Loucy (cell line): ENCODE results near the gene BHMT.

Experiments
- EZH2phosphoT487 ChIP-seq: fragments of 200-600 bp; IDR thresholded peaks from 2 replicates; pipeline ENCODE4 v1.6.1; 2018; ENCODE audit warnings: antibody characterized with exemption, mild to moderate bottlenecking, moderate library complexity, borderline replicate concordance
- TF ChIP-seq, protein P1 (sequence below): fragments of 200-600 bp; sonication (generic); conservative IDR thresholded peaks from 2 replicates; pipeline ENCODE4 v1.5.1; 2014; ENCODE audit warnings: mild to moderate bottlenecking, antibody characterized with exemption, low read length

DNA sequence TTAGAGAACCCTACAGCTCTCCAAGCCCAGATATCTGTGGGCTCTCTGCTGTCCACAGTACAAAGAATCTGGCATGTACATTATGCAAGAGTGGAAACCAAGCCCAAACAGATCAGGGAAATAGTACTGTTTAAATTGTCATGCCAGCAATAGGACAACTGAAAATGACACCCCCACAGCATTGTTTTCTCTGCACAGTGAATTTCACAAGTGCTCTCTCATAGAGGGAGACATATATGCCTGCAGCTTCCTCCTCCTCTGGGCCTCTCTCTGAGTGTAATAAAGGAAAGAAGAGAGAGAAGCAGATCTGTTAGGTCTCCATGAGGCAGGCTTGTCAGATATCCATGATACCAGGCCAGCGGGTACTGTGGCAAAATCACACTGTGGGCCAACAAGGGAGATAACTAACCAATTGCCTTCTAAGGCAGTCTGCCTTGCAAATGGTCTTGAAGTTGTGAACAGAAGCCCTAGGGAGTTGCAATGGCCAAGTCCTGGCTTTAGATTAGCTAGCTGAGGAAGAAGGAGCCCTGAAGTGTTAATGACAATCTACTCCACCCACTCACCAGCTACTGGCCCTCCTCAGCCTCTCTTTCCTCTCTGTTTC is 69.9 kb downstream of the BHMT start:
- TF ChIP-seq, protein P1, sequence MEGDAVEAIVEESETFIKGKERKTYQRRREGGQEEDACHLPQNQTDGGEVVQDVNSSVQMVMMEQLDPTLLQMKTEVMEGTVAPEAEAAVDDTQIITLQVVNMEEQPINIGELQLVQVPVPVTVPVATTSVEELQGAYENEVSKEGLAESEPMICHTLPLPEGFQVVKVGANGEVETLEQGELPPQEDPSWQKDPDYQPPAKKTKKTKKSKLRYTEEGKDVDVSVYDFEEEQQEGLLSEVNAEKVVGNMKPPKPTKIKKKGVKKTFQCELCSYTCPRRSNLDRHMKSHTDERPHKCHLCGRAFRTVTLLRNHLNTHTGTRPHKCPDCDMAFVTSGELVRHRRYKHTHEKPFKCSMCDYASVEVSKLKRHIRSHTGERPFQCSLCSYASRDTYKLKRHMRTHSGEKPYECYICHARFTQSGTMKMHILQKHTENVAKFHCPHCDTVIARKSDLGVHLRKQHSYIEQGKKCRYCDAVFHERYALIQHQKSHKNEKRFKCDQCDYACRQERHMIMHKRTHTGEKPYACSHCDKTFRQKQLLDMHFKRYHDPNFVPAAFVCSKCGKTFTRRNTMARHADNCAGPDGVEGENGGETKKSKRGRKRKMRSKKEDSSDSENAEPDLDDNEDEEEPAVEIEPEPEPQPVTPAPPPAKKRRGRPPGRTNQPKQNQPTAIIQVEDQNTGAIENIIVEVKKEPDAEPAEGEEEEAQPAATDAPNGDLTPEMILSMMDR, result no peak
- TF ChIP-seq EZH2phosphoT487, result no peak
